ENCODE results near the gene TMEM51. TPM values are rescaled to one million over a fixed set of nuclear protein-coding genes. Genes with fewer than 3 reads are reported as not detected.

TMEM51 gene, protein sequence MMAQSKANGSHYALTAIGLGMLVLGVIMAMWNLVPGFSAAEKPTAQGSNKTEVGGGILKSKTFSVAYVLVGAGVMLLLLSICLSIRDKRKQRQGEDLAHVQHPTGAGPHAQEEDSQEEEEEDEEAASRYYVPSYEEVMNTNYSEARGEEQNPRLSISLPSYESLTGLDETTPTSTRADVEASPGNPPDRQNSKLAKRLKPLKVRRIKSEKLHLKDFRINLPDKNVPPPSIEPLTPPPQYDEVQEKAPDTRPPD
- not detected for total RNA-seq

DNA sequence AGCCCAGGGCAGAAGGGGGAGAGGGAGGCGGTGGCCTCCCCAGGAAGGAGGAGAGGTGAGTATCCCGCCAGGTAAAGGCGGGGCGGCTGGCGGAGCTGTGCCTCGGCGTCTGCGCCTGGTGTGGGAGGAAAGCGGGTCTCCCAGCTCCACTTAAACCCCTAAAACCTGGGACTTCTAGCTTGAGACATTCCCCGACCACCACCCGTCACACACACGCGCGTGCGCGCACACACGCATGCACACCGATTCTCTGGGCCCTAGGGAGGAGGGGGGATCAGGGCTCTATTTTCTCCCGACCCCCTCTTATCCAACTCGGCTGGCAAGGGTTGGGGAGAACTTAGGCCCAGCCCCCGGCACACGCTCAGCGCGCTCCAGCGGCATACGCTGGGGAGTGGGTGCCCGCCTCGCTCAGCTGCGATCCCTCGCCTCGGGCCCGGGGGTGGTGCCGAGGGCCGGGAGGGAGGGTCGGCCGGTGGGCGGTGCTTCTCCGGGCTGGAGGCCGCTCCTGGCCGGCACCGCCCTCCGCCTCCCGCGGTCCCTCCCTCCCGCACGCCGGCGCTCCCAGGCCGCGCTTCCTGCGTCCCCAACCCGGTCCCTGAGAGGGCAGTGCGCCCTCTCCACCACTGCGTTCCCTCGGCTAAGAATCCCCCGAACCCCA lies at the start of gene TMEM51:
TSS of gene TMEM51 (plus strand) at position 564 of the 658 bp plus-strand sequence. CDS start 61,341 bp downstream, outside the sequence.
- H3K36me3 Mint-ChIP-seq = no peaks in the 10 kb centered on the region

GRCh38 chr1:15103906-15104305 lies 49.6 kb upstream of the TMEM51 start:
- DNase-seq = no peak
- H3K36me3 Mint-ChIP-seq = no peaks in the 10 kb centered on the region
- peaks cover 38% of the 10 kb centered on the region for H3K27me3 Mint-ChIP-seq
- H3K4me3 Mint-ChIP-seq = no peak overlapping the region
- peaks cover 8% of the 10 kb centered on the region for H3K4me1 Mint-ChIP-seq
- H3K9me3 Mint-ChIP-seq = no peaks in the 10 kb centered on the region
- H3K27ac Mint-ChIP-seq = no peak overlapping the region

More for the DNA sequence above, at the start of gene TMEM51:
- no peaks in the 10 kb centered on the region for H3K9me3 Mint-ChIP-seq
- peaks cover 54% of the 10 kb centered on the region for H3K27me3 Mint-ChIP-seq
- DNase-seq = no peak
- H3K4me1 Mint-ChIP-seq = peaks cover 20% of the 10 kb centered on the region
- peak within 1 kb of the TSS; percentile 58 for H3K4me3 Mint-ChIP-seq
- H3K27ac Mint-ChIP-seq = no peak within 1 kb of the TSS

GRCh38 chr1:15104768-15105167 lies 48.8 kb upstream of the TMEM51 start:
- Mint-ChIP-seq H3K27me3 (peaks cover 30% of the 10 kb centered on the region), H3K27ac (no peak overlapping the region), H3K4me3 (no peak overlapping the region), H3K4me1 (peaks cover 8% of the 10 kb centered on the region), H3K9me3 (no peaks in the 10 kb centered on the region), H3K36me3 (no peaks in the 10 kb centered on the region)
- DNase-seq = no peak

DNA sequence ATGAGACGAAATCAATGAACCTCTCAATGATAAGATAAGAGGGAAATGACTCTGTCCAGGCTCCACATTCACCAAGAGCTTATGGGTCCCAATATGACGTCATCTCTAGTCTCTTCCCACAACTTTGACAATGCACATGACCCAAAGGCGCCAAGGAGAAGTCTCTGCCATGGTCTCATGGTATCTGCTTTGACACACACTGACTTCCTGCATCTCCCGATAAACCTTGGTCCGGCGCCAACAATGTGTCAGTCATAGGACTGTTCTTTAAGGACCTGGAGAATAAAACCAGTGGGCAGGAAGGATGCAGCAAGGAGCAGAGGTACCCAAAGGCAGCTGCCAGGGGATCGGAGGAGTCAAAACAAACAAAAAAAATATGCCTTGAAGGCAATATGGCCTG lies 46.9 kb upstream of the TMEM51 start:
- Mint-ChIP-seq H3K36me3 (no peaks in the 10 kb centered on the region), H3K27me3 (peaks cover 13% of the 10 kb centered on the region), H3K27ac (no peak overlapping the region), H3K9me3 (no peaks in the 10 kb centered on the region), H3K4me3 (no peak overlapping the region), H3K4me1 (peaks cover 5% of the 10 kb centered on the region)
- DNase-seq = no peak

- Mint-ChIP-seq H3K4me1 (peaks cover 7% of the 10 kb centered on the region), H3K9me3 (no peaks in the 10 kb centered on the region), H3K27ac (no peak overlapping the region), H3K36me3 (no peaks in the 10 kb centered on the region), H3K27me3 (peaks cover 9% of the 10 kb centered on the region), H3K4me3 (no peak overlapping the region)
- DNase-seq = no peak
Measured at GRCh38 chr1:15107058-15107687, 46.4 kb upstream of the TMEM51 start.

DNA sequence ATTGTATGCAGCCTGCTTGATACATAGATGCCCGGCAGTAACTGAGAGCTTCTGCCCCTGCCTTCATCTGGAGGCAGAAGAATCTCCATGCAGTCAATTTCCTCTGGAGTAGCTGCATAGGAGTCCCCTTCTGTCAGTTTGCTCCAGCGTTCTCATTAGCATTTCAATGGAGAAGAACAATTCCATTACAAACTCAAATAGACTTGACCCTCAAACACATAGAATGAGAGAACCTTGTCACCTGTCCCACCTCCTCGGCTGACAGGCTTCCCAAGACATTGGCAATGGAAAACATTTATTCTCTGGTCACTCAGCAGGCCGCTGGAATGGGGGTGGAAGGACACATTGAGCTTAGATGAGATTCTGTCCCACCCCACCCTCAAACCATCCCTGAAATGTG lies 45.6 kb upstream of the TMEM51 start:
- Mint-ChIP-seq H3K9me3 (no peaks in the 10 kb centered on the region), H3K27ac (no peak overlapping the region), H3K27me3 (peaks cover 9% of the 10 kb centered on the region), H3K4me1 (peaks cover 10% of the 10 kb centered on the region), H3K4me3 (no peak overlapping the region), H3K36me3 (no peaks in the 10 kb centered on the region)
- no peak for DNase-seq

DNA sequence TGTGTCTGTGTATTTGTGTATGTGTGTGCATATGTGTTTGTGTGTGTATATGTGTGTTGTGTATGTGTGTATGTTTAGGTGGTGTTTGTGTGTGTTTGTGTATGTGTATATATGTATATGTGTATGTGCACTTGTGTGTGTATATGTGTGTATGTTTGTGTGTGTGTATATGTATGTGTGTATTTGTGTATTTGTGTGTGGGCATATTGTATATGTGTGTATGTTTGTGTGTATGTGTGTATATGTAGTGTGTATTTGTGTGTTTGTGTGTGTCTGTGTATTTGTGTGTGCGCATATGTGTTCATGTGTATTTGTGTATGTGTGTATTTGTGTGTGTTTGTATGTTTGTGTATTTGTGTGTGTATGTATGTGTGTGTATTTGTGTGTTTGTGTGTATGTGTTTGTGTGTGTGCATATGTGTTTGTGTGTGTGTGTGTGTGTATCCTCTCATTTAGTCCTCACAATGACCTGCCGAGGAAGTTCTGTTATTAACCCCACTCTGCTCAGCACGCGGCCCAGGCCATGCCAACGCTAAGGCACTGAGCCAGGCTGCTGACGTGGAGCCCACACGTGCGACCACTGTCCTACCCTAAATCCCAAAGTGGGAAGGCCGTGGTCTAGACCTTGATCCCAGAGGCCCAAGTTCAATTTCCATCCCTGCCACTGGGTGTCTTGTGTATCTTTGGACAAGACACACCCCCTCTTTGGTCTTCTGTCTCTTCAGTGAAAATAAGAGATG lies 43.2 kb upstream of the TMEM51 start:
- Mint-ChIP-seq H3K4me1 (peaks cover 10% of the 10 kb centered on the region), H3K4me3 (no peak overlapping the region), H3K27me3 (peaks cover 10% of the 10 kb centered on the region), H3K36me3 (no peaks in the 10 kb centered on the region), H3K9me3 (no peaks in the 10 kb centered on the region), H3K27ac (no peak overlapping the region)
- DNase-seq = no peak

- Mint-ChIP-seq H3K4me3 (no peak overlapping the region), H3K27ac (no peak overlapping the region), H3K4me1 (peaks cover 10% of the 10 kb centered on the region), H3K9me3 (no peaks in the 10 kb centered on the region), H3K27me3 (peaks cover 5% of the 10 kb centered on the region), H3K36me3 (no peaks in the 10 kb centered on the region)
- DNase-seq = no peak
Measured at GRCh38 chr1:15110867-15111230, 42.7 kb upstream of the TMEM51 start.

- DNase-seq = no peak
- Mint-ChIP-seq H3K4me1 (peaks cover 5% of the 10 kb centered on the region), H3K36me3 (no peaks in the 10 kb centered on the region), H3K27ac (no peak overlapping the region), H3K4me3 (no peak overlapping the region), H3K9me3 (no peaks in the 10 kb centered on the region), H3K27me3 (peaks cover 4% of the 10 kb centered on the region)
Measured at GRCh38 chr1:15113146-15113545, 40.4 kb upstream of the TMEM51 start.

- Mint-ChIP-seq H3K4me3 (no peak overlapping the region), H3K27ac (no peak overlapping the region), H3K27me3 (peaks cover 9% of the 10 kb centered on the region), H3K36me3 (no peaks in the 10 kb centered on the region), H3K9me3 (no peaks in the 10 kb centered on the region), H3K4me1 (peaks cover 5% of the 10 kb centered on the region)
- no peak for DNase-seq
Measured at GRCh38 chr1:15114884-15115283, 38.7 kb upstream of the TMEM51 start.

DNA sequence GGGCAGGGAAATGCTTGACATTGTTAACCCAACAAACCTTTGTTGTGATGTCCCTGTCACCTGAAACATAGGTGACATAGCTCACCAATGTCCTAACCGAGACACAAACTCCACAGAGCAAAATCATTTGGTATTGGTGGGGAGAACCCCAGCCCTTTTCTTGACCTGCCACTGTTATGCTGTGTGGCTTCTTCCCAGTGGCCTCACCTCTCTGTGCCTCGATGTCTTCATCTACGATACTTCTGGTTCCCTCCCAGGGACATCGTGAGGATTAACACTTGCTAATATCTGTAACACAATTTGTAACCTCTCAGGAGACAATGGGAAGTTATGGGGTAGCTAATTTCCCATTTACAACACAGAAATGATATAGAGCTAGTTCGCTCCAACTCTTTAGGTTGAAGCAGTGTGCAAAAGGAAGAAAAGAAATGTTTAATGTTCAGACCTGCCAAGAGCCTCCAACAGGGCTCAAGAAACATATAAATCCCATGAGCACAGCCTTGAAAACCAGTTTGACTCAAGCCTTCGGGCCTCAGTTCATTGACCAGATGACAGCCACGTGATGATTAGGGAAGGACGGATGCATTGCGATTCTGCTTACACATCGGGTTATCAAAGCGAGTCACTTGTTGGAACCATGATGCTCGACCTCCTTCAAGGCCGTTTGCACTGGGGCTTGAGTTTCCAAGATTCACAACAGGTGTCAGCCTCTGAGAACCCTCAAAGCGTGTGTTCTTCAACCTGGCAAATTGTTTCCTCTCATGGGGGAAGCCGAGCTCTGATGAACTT lies 37.8 kb upstream of the TMEM51 start:
- no peaks in the 10 kb centered on the region for H3K9me3 Mint-ChIP-seq
- peaks cover 9% of the 10 kb centered on the region for H3K27me3 Mint-ChIP-seq
- DNase-seq = no peak
- H3K4me3 Mint-ChIP-seq = no peak overlapping the region
- H3K27ac Mint-ChIP-seq = no peak overlapping the region
- no peaks in the 10 kb centered on the region for H3K36me3 Mint-ChIP-seq
- peaks cover 5% of the 10 kb centered on the region for H3K4me1 Mint-ChIP-seq

GRCh38 chr1:15116966-15117365 lies 36.6 kb upstream of the TMEM51 start:
- Mint-ChIP-seq H3K27me3 (peaks cover 9% of the 10 kb centered on the region), H3K4me3 (no peak overlapping the region), H3K9me3 (no peaks in the 10 kb centered on the region), H3K27ac (no peak overlapping the region), H3K36me3 (no peaks in the 10 kb centered on the region), H3K4me1 (peaks cover 5% of the 10 kb centered on the region)
- no peak for DNase-seq

DNA sequence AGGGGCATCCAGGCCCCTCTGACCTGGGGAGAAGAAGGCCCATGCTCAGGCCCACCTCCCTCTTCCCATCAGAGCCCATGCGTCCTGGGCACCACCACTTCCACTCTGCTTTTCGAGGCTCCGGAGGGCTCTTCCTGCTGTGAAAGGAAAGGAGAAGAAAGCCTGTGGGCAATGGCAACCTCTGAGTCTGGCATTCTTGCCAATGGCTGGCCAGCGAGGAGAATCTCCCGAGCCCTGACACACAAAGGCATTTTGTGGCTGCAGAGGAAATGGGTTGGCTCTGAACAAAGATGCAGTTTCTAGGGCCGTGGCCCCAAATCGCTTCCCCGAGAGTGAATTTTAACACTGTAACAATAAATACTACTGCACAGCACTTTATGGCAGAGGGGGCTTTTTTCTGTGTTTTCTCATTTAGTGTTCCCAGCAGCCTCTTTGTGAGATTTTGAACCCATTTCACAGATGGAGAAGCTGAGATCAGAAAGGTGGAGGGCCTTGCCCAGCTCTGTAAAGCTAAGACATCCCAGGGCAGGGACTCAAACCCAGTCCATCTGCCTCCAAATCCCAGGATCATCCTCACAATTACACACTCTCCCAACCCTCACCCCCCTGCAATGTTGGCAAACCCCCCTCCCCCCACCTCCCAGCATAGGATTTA lies 35.7 kb upstream of the TMEM51 start:
- DNase-seq = no peak
- no peak overlapping the region for H3K4me3 Mint-ChIP-seq
- no peaks in the 10 kb centered on the region for H3K36me3 Mint-ChIP-seq
- H3K9me3 Mint-ChIP-seq = no peaks in the 10 kb centered on the region
- H3K27ac Mint-ChIP-seq = no peak overlapping the region
- H3K27me3 Mint-ChIP-seq = peaks cover 9% of the 10 kb centered on the region
- H3K4me1 Mint-ChIP-seq = no peaks in the 10 kb centered on the region

DNA sequence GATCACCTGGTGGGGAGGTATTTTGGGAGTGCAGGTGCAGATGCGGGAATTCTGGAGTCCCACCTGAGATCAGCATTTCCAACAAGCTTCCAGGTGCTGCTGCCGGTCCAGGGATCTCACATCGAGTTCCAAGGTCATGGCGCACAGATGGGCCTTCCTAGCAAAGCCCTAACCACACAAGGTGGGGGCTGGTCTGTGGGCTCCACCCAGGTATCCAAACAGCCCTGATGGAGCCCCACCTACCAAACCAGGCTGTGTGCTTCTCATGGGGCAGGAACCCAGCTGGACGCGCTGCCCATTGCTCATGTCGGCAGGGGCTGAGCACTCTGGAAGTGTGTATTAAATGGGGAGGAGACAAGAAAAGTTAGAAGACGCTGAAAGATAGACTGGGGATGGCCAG lies 35.0 kb upstream of the TMEM51 start:
- no peaks in the 10 kb centered on the region for H3K9me3 Mint-ChIP-seq
- H3K27ac Mint-ChIP-seq = no peak overlapping the region
- H3K4me1 Mint-ChIP-seq = no peaks in the 10 kb centered on the region
- H3K36me3 Mint-ChIP-seq = no peaks in the 10 kb centered on the region
- DNase-seq = no peak
- H3K4me3 Mint-ChIP-seq = no peak overlapping the region
- H3K27me3 Mint-ChIP-seq = peaks cover 9% of the 10 kb centered on the region
